Ureter (tissue), 1 donor: ENCODE results near the gene KRT82. TPM values are rescaled to one million over a fixed set of nuclear protein-coding genes. Genes with fewer than 3 reads are reported as not detected.

Experiments
- DNase-seq: peaks from one replicate; pipeline ENCODE4 v3.0.0-alpha.2; 2020; ENCODE audit warnings: low spot score
- total RNA-seq: library from RNA; stranded (reverse); gene quantifications from one replicate; pipeline ENCODE4 v1.2.4, GENCODE V29; 2023
- donor health status: DM: yes; HTN: yes; CAD: no.

The KRT82 gene
- total RNA-seq, 1 donor from 2014 or later: not detected

GRCh38 chr12:52383331-52383730 lies 22.8 kb downstream of the KRT82 start:
- DNase-seq: no peak

- DNase-seq: no peak
Measured at GRCh38 chr12:52382854-52383253, 23.3 kb downstream of the KRT82 start.

GRCh38 chr12:52381206-52381605 lies 24.9 kb downstream of the KRT82 start:
- DNase-seq: no peak

- no peak for DNase-seq
Measured at GRCh38 chr12:52380271-52380694, 25.9 kb downstream of the KRT82 start.

GRCh38 chr12:52379536-52379935 lies 26.6 kb downstream of the KRT82 start:
- DNase-seq: no peak

GRCh38 chr12:52378091-52378490 lies 28.0 kb downstream of the KRT82 start:
- no peak for DNase-seq

GRCh38 chr12:52377266-52377665 lies 28.9 kb downstream of the KRT82 start:
- no peak for DNase-seq

- peak; percentile 89 for DNase-seq
Measured at GRCh38 chr12:52372216-52373154, 33.6 kb downstream of the KRT82 start.

GRCh38 chr12:52371716-52372115 lies 34.4 kb downstream of the KRT82 start:
- no peak for DNase-seq

GRCh38 chr12:52370926-52371608 lies 35.1 kb downstream of the KRT82 start:
- peak; percentile 65 for DNase-seq

- DNase-seq: no peak
Measured at GRCh38 chr12:52369809-52370208, 36.3 kb downstream of the KRT82 start.

- no peak for DNase-seq
Measured at GRCh38 chr12:52369211-52369610, 36.9 kb downstream of the KRT82 start.

GRCh38 chr12:52368508-52368907 lies 37.6 kb downstream of the KRT82 start:
- no peak for DNase-seq

- DNase-seq: no peak
Measured at GRCh38 chr12:52367876-52368275, 38.3 kb downstream of the KRT82 start.

GRCh38 chr12:52366738-52367485 lies 39.2 kb downstream of the KRT82 start, which contains the start of gene KRT85:
Gene KRT85, minus strand, starts transcription at chr12:52367481. Its CDS starts 76 bp downstream, at chr12:52367405.
- no peak for DNase-seq

- no peak for DNase-seq
Measured at GRCh38 chr12:52364901-52365489, 41.1 kb downstream of the KRT82 start.

- no peak for DNase-seq
Measured at GRCh38 chr12:52364061-52364460, 42.1 kb downstream of the KRT82 start.

GRCh38 chr12:52363111-52363679 lies 42.9 kb downstream of the KRT82 start:
- DNase-seq: no peak

GRCh38 chr12:52362118-52362726 lies 43.9 kb downstream of the KRT82 start:
- no peak for DNase-seq

GRCh38 chr12:52361553-52361952 lies 44.6 kb downstream of the KRT82 start:
- no peak for DNase-seq
